ENCODE measurements around the gene ALPP.
"Not testable (repeated sequence)": the region's sequence is repeated elsewhere in the genome, so short reads cannot be mapped to it uniquely, and the experiment has no call there.

The ALPP gene

GRCh38 chr2:232381204-232382031 is 2.9 kb downstream of the ALPP start:
- not testable (repeated sequence) for DNase-seq (ENCODE audit: low read depth in 2 of 2)

DNA sequence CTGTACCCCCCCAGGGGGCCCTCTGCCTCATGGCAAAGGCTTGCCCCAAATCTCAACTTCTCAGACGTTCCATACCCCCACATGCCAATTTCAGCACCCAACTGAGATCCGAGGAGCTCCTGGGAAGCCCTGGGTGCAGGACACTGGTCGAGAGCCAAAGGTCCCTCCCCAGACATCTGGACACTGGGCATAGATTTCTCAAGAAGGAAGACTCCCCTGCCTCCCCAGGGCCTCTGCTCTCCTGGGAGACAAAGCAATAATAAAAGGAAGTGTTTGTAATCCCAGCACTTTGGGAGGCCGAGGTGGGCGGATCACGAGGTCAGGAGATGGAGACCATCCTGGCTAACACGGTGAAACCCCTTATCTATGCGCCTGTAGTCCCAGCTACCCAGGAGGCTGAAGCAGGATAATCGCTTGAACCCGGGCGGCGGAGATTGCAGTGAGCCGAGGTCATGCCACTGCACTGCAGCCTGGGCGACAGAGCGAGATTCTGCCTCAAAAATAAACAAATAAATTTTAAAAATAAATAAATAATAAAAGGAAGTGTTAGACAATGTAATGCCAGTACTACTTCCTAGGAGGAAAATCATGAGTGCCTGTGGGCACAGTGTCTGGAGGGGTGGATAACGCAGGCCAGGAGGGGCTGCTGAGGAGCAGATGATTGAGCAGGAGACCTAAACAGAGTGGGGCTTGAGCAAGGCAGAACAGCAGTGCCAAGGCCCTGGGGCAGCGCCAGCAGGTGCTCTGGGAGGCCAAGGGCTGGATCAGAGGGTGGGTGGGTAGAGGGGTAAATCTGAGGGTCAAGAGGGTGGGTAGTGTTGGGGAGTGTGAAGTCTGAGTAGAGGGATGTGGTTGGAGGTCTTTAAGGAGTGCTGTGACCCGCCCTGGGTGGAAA is 4.0 kb downstream of the ALPP start:
- DNase-seq (ENCODE audit: low read depth in 2 of 2) = no peak

DNA sequence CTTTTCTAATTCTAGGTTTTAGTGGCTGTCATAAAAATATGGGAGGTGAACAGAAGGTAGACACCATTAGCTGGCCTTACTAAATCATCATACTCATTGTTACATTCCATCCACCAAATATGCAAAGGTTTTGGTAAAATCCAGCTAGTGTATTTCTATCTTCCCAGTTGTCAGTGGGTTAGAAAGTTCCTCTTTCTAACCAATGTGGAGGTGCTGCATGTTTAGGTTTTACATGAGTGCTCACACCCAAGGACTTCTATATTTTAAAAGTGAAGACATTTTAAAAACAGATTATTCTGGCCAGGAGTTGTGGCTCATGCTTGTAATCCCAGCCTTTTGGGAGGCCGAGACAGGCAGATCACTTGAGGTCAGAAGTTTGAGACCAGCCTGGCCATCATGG is 5.9 kb downstream of the ALPP start:
- DNase-seq (ENCODE audit: low read depth in 2 of 2) = no peak

- not testable (repeated sequence) for DNase-seq (ENCODE audit: low read depth in 2 of 2)
Observed at GRCh38 chr2:232385058-232385457, 6.5 kb downstream of the ALPP start.

- DNase-seq (ENCODE audit: low read depth in 2 of 2) = no peak
Observed at GRCh38 chr2:232385660-232386489, 7.3 kb downstream of the ALPP start.

GRCh38 chr2:232386490-232386739 is 7.9 kb downstream of the ALPP start:
- DNase-seq (ENCODE audit: low read depth in 2 of 2) = no peak

GRCh38 chr2:232386740-232387450 is 8.3 kb downstream of the ALPP start:
- no peak for DNase-seq (ENCODE audit: low read depth in 2 of 2)

DNA sequence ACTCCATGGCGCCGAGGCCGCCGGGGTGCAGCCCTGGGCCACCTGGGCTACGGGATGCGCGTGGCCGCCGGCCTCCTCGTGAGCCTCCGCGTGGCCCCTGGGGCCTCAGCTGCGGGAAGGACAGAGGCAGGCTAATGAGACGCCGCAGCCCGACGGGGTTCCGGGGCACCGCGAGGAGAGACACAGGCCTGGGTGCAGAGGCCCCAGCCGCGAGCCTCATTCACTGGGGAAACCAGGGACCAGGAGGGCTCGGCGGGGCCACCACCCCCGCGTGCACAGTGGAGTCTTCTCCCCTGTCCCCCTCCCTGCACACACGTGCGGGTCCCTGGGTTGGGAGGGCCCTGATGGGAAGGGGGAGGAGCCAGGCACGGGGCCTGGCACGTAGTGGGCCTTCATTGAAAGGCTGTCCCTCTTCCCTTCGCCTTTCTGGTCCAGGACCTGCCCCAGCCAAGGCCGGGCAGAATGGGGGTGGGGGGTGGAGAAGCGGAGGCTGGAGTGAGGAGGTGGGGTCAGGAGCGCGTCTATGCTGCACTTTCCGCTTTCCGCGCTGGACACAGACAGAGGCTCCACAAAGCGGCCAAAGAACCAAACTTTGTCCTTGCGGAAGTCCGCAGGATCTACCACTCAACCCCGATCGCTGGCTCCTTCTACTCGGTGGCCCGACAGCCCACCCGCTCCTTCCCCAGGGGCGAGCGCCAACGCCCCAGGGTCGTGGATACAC is 9.1 kb downstream of the ALPP start:
- no peak for DNase-seq (ENCODE audit: low read depth in 2 of 2)

GRCh38 chr2:232388324-232388891 is 9.9 kb downstream of the ALPP start:
- no peak for DNase-seq (ENCODE audit: low read depth in 2 of 2)

DNA sequence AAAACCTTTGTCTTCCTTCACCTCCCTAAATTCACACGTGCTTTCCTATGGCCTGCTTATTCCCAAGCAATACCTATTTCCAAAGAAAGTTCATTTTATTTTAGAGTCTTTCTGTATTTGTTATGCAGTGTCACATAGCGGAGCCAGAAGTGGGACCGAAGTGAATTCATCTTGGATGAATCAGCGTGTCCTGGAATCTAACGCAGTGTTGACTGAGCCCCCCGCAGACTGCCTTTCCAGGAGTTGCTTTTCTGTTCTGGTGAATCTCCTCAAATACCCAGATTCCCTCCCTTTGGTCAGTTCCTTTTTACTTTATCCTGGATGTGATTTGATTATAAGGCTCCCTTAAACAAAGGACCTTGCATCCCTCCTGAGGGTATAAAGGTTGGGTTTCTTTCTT is 10.8 kb downstream of the ALPP start:
- no peak for DNase-seq (ENCODE audit: low read depth in 2 of 2)

GRCh38 chr2:232390661-232391060 is 12.1 kb downstream of the ALPP start:
- no peak for DNase-seq (ENCODE audit: low read depth in 2 of 2)

DNA sequence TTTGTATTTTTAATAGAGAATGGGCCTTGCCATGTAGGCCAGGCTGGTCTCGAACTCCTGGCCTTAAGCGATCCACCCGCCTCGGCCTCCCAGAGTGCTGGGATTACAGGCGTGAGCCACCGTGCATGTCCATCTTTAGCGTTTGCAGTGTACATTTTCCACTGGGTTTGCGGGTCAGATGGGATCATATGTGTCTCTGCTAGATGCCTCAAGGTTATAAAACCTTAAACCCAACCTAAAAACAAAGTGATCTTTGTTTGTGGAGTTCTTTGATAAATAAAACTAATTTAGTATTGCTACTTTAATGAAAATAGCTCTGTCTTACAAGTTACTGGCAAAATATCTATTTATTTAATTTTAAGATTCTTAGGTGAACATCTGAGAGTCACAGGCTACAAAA is 15.0 kb downstream of the ALPP start:
- DNase-seq (ENCODE audit: low read depth in 2 of 2) = no peak

- not testable (repeated sequence) for DNase-seq (ENCODE audit: low read depth in 2 of 2)
Observed at GRCh38 chr2:232394431-232394830, 15.9 kb downstream of the ALPP start.

DNA sequence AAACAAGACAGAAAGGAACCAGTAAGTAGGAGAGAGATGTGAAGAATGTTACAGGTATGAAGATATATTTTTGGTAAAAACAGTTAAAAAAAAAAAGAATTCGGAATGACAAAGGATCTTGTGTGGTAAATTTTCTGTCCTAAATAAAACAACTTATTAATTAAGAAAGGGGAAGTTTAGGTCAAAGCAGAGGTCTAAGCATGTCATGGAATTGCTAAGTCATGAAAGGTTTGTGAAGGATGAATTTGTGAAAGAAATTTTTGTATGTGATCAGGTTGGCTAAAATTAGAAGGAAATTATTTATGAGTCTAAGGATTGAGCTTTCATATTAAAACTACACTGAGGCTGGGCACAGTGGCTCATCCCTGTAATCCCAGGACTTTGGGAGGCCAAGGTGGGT is 17.0 kb downstream of the ALPP start:
- DNase-seq (ENCODE audit: low read depth in 2 of 2) = no peak

- no peak for DNase-seq (ENCODE audit: low read depth in 2 of 2)
Observed at GRCh38 chr2:232396683-232397082, 18.1 kb downstream of the ALPP start.

DNA sequence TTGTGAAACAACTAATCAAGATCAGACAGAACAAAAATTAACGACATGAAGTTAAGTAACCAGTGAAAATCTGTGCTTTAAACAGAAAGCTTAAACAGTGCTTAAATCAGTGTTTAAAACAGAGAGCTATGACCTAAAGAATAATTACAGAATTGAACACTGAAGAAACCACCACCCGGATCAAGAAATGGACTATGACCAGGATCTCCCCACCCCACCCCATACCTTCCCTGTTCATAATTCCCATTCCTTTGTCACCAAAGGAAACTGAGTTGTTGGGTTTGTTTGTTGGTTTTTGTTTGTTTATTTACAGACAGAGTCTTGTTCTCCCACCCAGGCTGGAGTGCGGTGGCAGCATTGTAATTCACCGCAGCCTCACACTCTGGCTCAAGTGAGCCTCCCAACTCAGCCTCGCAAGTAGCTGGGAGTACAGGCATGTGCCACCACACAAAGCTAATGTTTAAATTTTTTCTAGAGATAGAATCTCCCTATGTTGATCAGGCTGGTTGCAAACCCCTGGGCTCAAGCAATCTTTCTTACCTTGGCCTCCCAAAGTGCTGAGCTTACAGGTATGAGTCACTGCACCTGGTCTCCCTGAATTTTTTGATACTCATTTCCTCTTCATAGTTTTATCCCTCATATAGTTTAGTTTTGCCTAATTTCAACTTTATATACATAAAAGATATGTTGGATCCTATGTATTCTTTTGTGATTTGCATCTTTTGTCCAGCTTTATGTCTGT is 19.9 kb downstream of the ALPP start:
- DNase-seq (ENCODE audit: low read depth in 2 of 2) = no peak

DNA sequence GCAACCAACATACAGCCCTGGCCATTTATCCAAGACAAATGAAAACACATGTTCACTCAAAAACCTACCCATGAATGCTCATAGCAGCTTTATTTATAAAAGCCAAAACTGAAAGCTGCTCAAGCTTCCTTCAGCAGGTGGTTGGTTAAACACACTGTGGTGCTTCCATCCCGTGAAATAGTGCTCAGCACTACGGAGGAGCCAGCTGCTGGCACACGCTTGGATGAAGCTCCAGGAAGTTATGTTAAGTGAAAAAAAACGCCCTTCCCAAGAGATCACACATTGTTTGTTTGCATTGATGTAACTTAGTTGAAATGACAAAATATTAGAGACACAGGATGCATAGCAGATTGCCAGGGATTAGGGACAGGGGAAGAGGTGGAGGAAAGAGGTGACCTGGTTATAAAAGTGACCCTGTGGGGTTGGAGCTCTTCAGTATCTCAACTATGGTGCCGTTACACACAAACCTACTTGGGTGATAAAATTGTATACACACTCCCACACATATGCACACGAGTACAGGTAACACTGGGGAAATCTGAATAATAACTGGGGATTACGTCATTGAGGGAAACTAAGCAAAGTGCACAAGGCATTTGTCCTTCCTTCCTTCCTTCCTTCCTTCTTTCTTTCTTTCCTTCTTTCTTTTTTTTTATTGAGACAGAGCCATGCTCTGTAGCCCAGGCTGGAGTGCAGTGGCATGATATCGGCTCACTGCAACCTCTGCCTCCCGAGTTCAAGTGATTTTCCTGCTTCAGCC is 21.9 kb downstream of the ALPP start:
- DNase-seq (ENCODE audit: low read depth in 2 of 2) = no peak

DNA sequence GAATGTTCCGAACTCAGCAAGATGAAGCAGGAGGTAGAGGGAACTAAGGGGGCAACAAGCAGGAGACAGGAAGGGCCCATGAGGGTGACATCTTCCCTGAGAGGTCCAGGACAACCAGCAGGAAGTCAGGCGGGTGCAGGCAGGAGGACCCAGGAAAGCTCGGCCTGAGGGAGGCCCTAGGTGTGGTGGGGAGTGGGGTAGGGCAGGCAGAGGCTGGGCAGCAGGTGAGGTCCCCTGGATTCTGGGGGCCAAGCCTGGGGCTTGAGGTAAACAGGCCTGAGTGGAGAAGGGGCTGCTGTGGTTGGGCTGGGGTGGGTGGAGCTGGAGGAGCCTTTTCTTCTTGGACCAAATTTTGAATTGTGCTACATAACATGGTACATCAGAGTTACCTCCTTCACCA is 24.0 kb downstream of the ALPP start:
- DNase-seq (ENCODE audit: low read depth in 2 of 2) = no peak

DNA sequence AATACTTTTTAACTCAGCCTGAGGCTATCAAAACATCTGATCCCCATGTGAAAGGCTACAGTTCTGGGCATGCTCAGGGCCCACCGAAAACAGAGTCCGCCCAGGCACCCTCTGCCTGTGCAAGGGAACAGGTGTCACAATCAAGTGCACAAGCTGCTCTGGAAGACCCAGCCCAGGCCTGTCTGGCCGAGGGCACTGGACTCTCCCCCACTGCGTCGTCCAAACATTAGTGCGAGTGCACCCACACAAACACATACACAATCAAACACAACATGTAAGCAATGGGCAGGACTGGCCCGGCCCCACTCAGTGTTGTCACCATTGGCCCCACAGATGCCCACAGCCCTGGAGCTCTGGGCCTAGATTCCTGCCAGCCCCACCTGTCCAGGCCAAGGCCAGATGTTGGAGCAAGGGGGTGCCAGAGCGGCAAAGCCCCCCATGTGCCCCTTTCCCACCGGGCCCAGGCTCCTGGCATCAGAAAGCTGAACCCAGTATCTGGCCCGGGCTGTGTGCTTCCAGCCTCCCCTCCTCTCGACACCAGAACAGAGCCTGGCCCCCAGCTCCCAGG is 27.5 kb downstream of the ALPP start:
- no peak for DNase-seq (ENCODE audit: low read depth in 2 of 2)

All from stimulated activated CD8-positive, alpha-beta memory T cell treated with anti-CD3 and anti-CD28 coated beads, Interleukin-15, amount 100 ng/mL, for 48 hours (primary cell).